Stimulated activated naive CD8-positive, alpha-beta T cell treated with anti-CD3 and anti-CD28 coated beads, Interleukin-15, amount 100 ng/mL, for 72 hours (primary cell): Measurements from ENCODE around the gene ABCC2.

Source experiments
- ATAC-seq: fragments of 150-1000 bp; cut with Tn5 transposase; 2 replicates; pipeline ENCODE4 v1.10.0; 2021; ENCODE audit warnings: mild to moderate bottlenecking, moderate library complexity
- DNase-seq, 2 donors: peaks; one replicate each; pipeline ENCODE4 v3.0.0; 2021 to 2022
- H3K27ac Mint-ChIP-seq, 2 donors: one replicate each; pipeline ENCODE4 v1.8.0; 2022; ENCODE audit warnings: mild to moderate bottlenecking in 2 of 2, mixed read lengths in 2 of 2, moderate library complexity in 2 of 2
- H3K27me3 Mint-ChIP-seq: one replicate; pipeline ENCODE4 v1.8.0; 2022; ENCODE audit warnings: mixed read lengths
- H3K4me1 Mint-ChIP-seq: one replicate; pipeline ENCODE4 v1.8.0; 2022; ENCODE audit warnings: mild to moderate bottlenecking, mixed read lengths
- H3K4me3 Mint-ChIP-seq, 2 donors: one replicate each; pipeline ENCODE4 v1.8.0; 2022; ENCODE audit warnings: mild to moderate bottlenecking in 2 of 2, mixed read lengths in 2 of 2, moderate library complexity in 1 of 2
- H3K9me3 Mint-ChIP-seq, 2 donors: one replicate each; pipeline ENCODE4 v1.8.0; 2022; ENCODE audit warnings: mixed read lengths in 2 of 2

ABCC2 gene

DNA sequence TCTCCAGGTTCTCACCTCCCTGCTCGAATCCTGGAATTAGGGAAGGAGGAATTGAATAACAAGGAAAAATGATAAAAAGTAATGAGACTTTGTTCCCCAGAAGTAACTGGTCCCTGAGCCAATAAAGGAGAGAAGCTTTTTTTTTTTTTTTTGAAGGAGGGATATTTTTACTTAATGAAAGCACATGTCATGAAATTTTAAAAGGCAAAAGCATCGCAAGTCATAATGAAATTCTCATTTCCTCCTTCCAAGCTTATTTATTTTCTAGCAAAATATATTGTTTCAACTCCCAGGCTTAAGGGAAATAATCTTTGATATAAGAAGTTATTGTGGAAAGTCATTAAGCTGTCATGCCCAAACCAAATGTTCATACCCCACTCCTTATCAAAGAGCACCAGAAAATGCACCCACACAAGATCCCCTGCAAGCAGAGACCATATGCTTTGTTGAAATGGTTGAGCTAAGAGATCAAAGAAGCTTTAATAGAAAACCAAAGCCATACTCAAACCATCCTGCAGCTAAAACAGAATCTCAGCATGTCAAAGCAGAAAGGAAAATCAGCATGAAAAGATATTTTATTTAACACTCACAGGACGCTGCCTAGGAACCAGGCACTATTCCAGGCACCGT lies 16.7 kb upstream of the ABCC2 start:
- ATAC-seq (no peak), DNase-seq (no peak)
- Mint-ChIP-seq H3K27ac (no peak overlapping the region), H3K9me3 (no peaks in the 10 kb centered on the region), H3K4me1 (no peaks in the 10 kb centered on the region), H3K27me3 (no peaks in the 10 kb centered on the region), H3K4me3 (no peak overlapping the region)

DNA sequence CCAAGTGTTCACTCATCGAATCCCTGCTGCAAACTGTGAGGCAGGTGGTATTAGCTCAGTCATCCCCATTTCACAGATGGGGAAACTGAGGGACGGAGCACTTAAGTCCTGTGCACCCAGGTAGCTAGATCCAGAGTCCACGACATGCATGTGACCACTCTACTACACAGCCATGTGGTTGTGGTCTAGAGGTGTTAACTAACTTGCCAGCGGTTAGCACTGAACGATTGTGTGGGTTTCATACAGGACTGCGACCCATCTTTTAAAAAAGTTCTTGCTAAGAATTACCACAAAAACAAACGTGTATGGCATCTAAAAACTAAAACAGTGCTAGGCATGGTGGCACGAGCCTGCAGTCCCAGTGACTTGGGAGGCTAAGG lies 16.1 kb upstream of the ABCC2 start:
- Mint-ChIP-seq H3K9me3 (no peaks in the 10 kb centered on the region), H3K4me3 (no peak overlapping the region), H3K4me1 (no peaks in the 10 kb centered on the region), H3K27ac (no peak overlapping the region), H3K27me3 (no peaks in the 10 kb centered on the region)
- DNase-seq (peak in 1 of 2 donors; percentile 11), ATAC-seq (no peak)

DNA sequence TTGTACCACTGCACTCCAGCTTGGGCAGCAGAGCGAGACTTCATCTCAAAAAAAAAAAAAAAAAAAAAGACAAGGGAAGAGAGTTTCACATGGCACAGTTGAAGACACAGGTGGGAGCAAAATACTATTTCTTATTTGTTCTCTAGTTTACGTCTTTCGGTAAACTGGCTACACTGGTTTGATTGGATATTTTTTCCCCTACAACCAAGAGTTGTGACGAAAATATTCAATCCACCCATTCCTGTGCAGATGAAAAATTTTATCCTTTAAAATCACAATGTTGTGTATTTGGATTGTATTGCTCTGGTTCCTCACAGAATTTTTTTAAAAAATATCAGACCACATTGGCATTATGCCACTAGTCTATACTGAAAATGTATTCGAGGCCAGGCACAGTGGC lies 14.5 kb upstream of the ABCC2 start:
- ATAC-seq: no peak
- Mint-ChIP-seq H3K27ac (no peak overlapping the region), H3K9me3 (no peaks in the 10 kb centered on the region), H3K27me3 (no peaks in the 10 kb centered on the region), H3K4me3 (no peak overlapping the region), H3K4me1 (no peaks in the 10 kb centered on the region)
- DNase-seq: no peak

DNA sequence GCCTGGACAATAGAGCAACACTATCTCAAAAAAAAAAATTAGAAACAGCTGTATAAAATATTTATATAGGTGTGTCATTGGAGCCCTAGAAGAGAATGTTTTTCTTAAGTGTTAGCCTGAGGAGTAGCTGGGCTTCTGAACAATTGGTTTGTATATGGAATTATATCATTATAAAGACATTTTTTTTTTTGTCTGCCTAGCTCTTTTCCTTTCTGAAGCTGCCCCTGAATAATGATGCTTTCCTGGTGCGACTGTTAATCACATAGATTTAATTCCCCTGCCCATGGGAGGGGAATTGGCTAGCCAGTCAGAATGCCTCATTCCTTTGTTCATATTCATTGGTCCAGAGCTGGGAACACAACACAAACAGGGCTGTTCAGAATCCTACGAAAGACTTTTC lies 13.9 kb upstream of the ABCC2 start:
- Mint-ChIP-seq H3K4me1 (no peaks in the 10 kb centered on the region), H3K9me3 (no peaks in the 10 kb centered on the region), H3K27ac (no peak overlapping the region), H3K27me3 (no peaks in the 10 kb centered on the region), H3K4me3 (no peak overlapping the region)
- no peak for DNase-seq
- no peak for ATAC-seq

DNA sequence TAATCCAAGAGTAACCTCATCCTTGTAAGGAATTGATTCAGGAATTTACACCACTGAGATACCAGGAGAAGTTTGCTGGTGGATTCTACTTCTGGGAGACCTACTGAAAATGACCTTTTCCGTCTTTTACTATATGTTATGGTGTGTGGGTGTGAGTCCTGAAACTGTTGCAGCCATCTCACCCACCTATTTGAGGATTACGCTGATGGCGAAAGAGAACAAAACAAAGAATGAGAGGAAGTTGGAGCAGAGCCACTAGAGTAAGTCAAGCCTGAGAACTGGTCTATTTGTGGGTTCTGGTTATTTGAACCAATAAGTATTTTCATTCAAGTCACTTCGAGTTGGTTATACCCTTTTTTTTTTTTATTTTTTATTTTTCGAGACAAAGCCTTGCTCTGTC lies 12.7 kb upstream of the ABCC2 start:
- H3K27me3 Mint-ChIP-seq: no peaks in the 10 kb centered on the region
- DNase-seq (no peak), ATAC-seq (no peak)
- H3K27ac Mint-ChIP-seq: no peak overlapping the region
- no peaks in the 10 kb centered on the region for H3K9me3 Mint-ChIP-seq
- H3K4me1 Mint-ChIP-seq: no peaks in the 10 kb centered on the region
- H3K4me3 Mint-ChIP-seq: no peak overlapping the region

DNA sequence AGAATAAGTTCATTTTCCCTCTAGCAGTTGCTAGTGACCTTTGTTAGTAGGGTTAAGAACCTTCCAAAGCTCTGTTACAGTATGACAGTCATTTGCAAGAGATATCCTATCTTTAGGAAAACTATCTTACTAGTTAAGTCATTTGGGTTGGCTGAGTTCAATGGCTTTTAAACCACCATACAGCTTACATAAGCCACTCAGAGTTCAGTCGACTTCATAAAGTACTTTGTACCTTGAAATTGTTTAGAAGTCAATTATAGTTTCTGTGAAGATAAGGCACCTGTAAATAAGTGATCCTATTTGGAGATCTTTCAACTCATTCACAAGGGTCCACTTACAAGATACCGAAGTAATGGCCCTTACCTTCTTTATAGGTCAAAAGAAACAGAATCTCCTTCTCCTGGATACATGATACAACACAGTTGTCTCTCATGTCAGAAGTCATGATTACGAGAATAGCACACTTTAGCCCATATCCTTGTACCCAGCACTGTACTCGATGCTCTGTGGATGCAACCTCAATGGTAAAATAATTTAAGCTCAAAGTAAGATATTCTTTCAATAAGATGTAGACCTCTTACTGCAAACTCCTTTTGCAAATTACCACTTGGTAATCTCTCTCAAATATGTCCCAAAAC lies 11.9 kb upstream of the ABCC2 start:
- H3K27ac Mint-ChIP-seq: no peak overlapping the region
- no peak for ATAC-seq
- no peak overlapping the region for H3K4me3 Mint-ChIP-seq
- no peaks in the 10 kb centered on the region for H3K4me1 Mint-ChIP-seq
- DNase-seq: no peak
- H3K27me3 Mint-ChIP-seq: no peaks in the 10 kb centered on the region
- no peaks in the 10 kb centered on the region for H3K9me3 Mint-ChIP-seq

DNA sequence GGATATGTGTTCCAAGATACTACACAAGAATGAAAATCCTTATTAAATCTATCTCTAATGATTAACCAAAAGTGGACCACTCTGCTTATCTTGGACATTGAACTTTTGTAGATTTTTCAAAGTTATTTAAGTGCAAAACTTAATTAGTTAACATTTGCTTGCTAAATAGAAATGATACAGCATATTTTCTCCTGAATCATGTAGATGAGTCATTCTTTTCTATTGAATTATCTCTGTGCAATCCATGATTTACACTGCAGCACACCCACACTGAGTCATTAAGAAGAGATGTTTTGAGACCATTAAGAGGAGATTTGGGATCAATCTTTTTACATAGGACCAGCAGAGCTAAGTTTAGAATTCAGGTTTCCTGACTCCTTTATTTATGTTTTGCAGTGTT lies 6.6 kb upstream of the ABCC2 start:
- ATAC-seq (no peak), DNase-seq (no peak)
- peaks cover 6% of the 10 kb centered on the region for H3K4me1 Mint-ChIP-seq
- no peak overlapping the region for H3K4me3 Mint-ChIP-seq
- peaks cover 0 to 5% of the 10 kb centered on the region in 2 donors for H3K9me3 Mint-ChIP-seq
- H3K27me3 Mint-ChIP-seq: no peaks in the 10 kb centered on the region
- no peak overlapping the region for H3K27ac Mint-ChIP-seq

DNA sequence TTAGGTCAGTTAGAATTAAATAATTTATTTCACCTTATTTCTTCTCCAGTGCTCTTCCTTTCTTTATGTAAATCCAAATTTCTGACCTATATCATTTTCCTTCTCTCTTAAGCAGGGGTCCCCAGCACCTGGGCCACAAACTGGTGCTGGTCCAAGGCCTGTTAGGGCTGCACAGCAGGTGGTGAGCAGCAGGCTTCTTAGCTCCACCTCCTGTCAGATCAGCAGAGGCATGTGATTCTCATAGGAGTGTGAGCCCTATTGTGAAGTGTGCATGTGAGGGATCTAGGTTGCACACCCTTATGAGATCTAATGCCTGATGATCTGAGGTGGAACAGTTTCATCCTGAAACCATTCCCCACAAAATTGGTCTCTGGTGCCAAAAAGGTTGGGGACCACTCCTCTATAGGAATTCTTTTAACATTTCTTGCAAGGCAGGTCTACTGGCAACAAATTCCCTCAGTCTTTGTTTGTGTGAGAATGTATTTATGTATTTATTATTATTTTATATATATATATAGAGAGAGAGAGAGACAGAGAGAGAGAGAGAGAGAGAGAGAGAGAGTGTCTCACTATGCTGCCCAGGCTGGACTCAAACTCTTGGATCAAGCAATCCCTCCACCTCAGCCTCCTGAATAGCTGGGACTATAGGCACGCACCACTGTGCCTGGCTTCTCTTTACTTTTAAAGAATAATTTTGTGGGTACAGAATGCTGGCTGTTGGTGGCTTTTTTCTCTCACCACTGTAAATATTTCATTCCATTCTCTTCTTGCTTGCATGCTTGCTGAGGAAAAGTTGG lies 4.3 kb upstream of the ABCC2 start:
- H3K9me3 Mint-ChIP-seq: peaks cover 0 to 5% of the 10 kb centered on the region in 2 donors
- peaks cover 6% of the 10 kb centered on the region for H3K4me1 Mint-ChIP-seq
- no peaks in the 10 kb centered on the region for H3K27me3 Mint-ChIP-seq
- ATAC-seq (no peak), DNase-seq (no peak)
- no peak overlapping the region for H3K4me3 Mint-ChIP-seq
- no peak overlapping the region for H3K27ac Mint-ChIP-seq

DNA sequence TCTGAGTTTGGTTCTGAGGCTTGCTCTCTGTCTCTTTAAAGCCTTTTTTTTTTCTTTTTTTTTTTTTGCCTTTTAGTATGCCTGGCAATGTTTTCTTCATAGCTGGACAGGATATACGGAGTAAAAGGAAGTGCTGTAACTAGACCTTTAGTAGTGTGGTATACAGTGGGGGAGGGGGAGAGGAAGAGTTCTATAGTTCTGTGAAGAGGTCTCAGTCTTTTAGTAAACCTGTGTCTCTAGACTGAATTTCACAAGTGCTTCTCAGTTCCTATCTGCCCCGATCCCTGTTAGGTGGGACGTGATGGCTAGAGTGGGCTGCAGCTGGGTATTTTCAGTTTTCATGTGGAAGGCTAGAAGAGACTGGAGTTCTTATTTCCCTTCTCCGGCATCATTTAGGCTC lies 3.1 kb upstream of the ABCC2 start:
- ATAC-seq: peak; percentile 62
- Mint-ChIP-seq H3K27ac (no peak overlapping the region), H3K27me3 (no peaks in the 10 kb centered on the region), H3K4me3 (no peak overlapping the region), H3K9me3 (peaks cover 0 to 5% of the 10 kb centered on the region in 2 donors), H3K4me1 (peaks cover 6% of the 10 kb centered on the region)
- no peak for DNase-seq

DNA sequence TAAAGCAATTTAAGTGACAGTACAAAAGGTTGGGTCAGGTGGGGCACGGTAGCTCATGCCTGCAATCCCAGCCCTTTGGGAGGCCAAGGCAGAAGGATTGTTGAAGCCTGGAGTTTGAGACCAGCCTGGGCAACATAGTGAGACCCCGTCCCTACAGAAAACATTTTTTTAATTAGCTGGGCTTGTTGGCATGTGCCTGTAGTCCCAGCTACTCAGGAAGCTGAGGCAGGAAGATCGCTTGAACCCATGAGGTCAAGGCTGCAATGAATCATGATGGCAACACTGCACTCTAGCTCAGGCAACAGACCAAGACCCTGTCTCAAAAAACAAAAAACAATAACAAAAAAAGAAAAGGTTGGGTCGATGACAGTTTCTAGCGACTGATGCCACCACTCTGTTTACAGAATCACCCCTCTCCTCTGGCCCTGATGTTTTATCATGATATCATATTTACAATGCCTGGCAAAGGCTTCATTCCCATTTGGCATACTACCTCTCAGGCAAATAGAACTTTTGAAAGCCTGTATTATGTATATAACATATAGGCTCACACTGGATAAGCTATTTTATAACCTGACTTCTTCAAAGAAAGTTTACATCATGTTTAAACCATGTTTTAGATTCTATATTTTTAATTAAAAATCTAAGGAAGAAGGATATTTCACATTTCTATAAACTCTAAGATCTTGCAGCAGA lies 558 bp upstream of the ABCC2 start:
- DNase-seq: no peak
- Mint-ChIP-seq H3K9me3 (peaks cover 0 to 5% of the 10 kb centered on the region in 2 donors), H3K27ac (no peak overlapping the region), H3K4me1 (peaks cover 6% of the 10 kb centered on the region), H3K4me3 (no peak overlapping the region), H3K27me3 (no peaks in the 10 kb centered on the region)
- no peak for ATAC-seq

DNA sequence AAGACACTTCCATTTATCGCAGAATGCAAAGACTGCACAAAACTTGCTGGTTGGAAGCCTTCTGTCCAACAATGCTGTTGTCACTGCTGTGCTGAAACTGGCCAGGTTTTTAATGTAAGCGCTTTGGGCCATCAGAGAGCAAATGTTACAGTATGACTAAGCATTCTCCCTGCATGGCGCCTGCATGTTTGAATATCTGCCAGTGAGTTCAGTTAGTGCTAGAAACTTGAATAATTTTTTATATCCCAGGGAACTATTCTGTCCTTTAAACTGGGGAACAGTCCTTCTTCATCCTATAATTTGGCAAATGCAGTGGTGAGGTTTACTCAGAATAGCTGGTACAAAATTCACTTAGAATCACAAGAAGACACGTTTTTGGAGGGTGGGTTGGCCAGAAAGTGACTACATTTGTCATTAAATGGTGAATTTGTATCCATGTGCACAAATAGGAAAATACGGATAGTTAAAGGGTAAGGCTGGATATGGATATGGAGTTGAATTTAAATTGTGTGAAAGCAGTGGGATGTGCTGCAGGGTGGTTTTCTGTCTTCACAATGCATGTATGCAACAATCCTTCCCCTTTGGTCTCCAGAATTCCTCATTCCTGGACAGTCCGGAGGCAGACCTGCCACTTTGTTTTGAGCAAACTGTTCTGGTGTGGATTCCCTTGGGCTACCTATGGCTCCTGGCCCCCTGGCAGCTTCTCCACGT lies 1.7 kb downstream of the ABCC2 start:
- Mint-ChIP-seq H3K4me3 (no peak overlapping the region), H3K27me3 (no peaks in the 10 kb centered on the region), H3K9me3 (no peaks in the 10 kb centered on the region), H3K4me1 (peaks cover 5% of the 10 kb centered on the region), H3K27ac (no peak overlapping the region)
- ATAC-seq: no peak
- DNase-seq: no peak

DNA sequence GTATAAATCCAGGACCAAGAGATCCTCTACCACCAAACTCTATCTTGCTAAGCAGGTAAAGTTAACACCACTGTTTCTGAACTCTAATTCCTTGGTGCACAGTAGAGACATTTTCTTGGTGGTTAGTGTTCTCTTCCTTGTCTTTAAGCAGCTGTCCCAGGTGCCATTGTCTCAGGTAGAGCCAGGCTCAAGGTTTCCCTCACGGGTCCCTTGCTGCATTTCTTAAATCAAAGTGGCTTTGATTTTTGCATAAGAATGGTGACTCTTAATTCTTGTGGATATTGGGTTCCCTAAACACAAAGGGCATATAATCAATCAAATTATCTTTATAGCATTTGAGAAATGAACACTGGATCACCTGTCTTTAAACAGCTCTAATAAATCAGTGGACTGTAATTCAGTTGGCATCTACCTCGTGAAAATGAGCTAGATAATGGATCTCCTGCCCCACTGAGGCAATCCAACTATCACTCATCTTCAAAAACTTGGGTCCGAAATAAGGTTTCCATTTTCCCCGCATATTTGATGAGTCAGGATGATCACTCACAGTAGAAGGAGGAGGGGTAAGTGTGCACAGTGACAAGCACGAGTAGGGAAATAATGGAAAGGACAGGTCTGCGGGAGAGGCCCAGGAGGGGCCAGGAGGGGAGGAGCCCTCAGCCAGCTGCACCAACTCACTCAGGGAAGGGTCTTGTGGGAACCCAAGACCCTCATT lies 2.4 kb downstream of the ABCC2 start:
- ATAC-seq: no peak
- Mint-ChIP-seq H3K9me3 (no peaks in the 10 kb centered on the region), H3K4me3 (no peak overlapping the region), H3K4me1 (no peaks in the 10 kb centered on the region), H3K27me3 (no peaks in the 10 kb centered on the region), H3K27ac (no peak overlapping the region)
- no peak for DNase-seq

DNA sequence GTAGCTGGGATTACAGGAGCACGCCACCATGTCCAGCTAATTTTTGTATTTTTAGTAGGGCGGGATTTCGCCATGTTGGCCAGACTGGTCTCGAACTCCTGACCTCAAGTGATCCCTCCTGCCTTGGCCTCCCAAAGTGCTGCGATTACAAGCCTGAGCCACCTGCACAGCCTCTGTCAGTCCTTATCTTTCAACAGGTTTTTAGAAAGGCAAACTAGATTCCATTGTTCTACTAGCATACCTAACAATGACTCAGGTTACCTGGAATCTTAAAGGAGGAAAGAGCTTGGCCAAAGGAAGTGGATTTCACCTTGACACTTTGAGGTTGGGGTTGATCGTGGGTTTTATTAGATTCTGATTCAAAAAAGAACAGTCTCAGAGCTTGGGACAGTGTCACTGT lies 3.2 kb downstream of the ABCC2 start:
- no peaks in the 10 kb centered on the region for H3K4me1 Mint-ChIP-seq
- no peak overlapping the region for H3K4me3 Mint-ChIP-seq
- DNase-seq (no peak), ATAC-seq (no peak)
- no peaks in the 10 kb centered on the region for H3K9me3 Mint-ChIP-seq
- no peaks in the 10 kb centered on the region for H3K27me3 Mint-ChIP-seq
- H3K27ac Mint-ChIP-seq: no peak overlapping the region

DNA sequence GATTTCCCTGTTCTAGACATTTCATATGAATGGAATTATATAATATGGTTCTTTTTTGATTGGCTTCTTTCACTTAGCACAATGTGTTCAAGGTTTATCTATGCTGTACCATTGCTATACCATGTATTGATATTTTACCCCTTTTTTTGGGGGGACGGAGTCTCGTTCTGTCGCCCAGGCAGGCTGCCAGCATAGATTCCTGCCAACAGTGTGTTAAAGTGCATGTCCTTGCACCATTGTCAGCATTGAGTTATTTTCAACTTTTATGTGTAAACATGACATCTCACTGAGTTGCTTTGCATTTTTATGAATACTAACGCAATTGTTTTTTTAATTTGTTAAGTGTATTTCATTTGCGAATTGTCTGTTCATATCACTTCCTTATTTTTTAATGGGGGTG lies 4.9 kb downstream of the ABCC2 start:
- DNase-seq (no peak), ATAC-seq (no peak)
- no peaks in the 10 kb centered on the region for H3K27me3 Mint-ChIP-seq
- H3K4me3 Mint-ChIP-seq: no peak overlapping the region
- peak overlapping the region in 1 of 2 donors; percentile 63 for H3K27ac Mint-ChIP-seq
- H3K9me3 Mint-ChIP-seq: no peaks in the 10 kb centered on the region
- no peaks in the 10 kb centered on the region for H3K4me1 Mint-ChIP-seq
